GM19328 (cell line): ENCODE data around the gene ASTE1.
"Not testable (repeated sequence)": the region's sequence is repeated elsewhere in the genome, so short reads cannot be mapped to it uniquely, and the experiment has no call there.

ENCODE experiments used
- ATAC-seq: cut with Tn5 transposase; IDR thresholded peaks from one replicate; pipeline ENCODE4 v1.9.1; 2021; ENCODE audit warnings: mild to moderate bottlenecking, moderate library complexity; ENCODE audit not compliant: unreplicated experiment

ASTE1 gene

DNA sequence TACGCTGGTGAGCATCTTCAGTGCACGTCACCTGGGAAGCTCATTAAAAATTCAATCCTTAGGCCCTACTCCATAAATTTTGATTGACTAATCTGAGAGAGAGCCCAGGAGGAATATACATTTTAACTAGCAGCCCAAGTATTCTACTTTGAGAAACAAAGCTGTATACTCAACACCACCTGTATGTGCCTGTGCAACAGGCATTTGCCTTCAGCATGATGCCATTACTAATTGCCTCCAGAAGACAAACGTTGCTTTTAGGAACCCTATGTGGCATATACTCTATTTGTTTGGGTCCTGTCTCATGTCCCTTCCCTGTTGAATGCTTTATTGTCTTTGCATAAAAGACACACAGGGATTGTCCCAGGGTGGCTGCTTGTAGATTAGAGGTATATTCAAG, 7.7 kb downstream of the ASTE1 start:
- no peak for ATAC-seq

GRCh38 chr3:131009698-131010097, 16.9 kb downstream of the ASTE1 start:
- ATAC-seq: no peak

- no peak for ATAC-seq
These were observed 18.3 kb downstream of the ASTE1 start for GRCh38 chr3:131008326-131008725.

GRCh38 chr3:131007782-131008181, 18.8 kb downstream of the ASTE1 start:
- ATAC-seq: no peak

DNA sequence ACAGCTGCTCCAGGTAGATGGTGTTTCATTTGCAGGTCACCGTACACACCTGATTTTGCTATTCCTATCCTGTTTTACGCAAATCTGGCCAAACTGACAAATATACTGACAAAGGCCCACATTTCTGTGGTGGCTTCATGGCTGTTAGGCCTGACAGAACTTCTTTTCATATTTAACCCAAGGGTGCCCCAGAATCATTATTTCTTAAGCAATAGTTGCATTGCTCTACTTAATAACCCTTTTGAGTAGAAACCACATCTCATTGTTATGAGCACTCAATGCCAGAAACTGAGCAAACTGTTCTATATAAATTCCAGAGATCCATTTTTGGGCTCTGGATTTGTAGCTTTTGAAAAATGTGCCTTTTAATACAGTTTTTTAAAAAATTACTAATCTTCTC, 19.4 kb downstream of the ASTE1 start:
- ATAC-seq: no peak

- ATAC-seq: no peak
These were observed 22.0 kb downstream of the ASTE1 start for GRCh38 chr3:131004603-131005002.

- no peak for ATAC-seq
These were observed 25.6 kb downstream of the ASTE1 start for GRCh38 chr3:131001071-131001470.

GRCh38 chr3:130997289-130997688, 29.3 kb downstream of the ASTE1 start:
- no peak for ATAC-seq

DNA sequence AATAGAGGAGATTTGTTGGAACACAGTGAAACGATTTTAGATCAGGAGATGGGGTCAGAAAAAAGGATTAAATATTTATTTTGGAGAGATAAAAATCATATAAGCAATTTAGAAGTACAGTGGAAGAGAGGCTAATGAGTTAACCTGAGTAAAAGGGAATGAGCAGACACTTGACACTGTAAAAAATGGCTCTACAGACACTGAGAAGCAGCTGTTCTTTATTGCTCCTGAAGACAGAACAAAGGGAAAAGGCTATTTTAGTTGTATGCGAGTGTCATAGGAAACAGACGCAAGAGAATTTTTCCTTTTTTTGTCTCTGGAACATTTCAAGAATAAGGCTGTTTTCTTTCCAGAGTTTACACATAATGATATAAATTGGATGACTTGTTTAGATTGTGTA, 34.3 kb downstream of the ASTE1 start:
- ATAC-seq: no peak

- no peak for ATAC-seq
These were observed 35.5 kb downstream of the ASTE1 start for GRCh38 chr3:130991126-130991525.

DNA sequence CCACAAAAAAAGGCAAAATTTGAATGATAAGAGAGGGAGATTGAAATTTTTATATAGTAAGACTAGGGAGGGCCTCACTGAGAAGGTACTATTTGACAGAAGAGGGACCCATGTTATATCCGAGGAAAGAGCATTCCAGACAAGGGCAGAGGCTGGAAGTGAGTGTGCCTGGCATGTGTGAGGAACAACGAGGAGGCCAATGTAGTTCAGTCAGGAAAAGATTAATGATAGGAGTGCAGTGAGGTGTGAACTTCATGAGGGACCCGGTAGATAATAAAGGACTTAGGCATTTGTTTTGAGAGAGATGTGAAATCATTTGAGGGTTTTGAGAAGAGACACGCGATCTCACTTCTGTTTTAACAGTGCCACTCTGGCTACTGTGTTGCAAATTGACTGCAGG, 36.3 kb downstream of the ASTE1 start:
- ATAC-seq: no peak

DNA sequence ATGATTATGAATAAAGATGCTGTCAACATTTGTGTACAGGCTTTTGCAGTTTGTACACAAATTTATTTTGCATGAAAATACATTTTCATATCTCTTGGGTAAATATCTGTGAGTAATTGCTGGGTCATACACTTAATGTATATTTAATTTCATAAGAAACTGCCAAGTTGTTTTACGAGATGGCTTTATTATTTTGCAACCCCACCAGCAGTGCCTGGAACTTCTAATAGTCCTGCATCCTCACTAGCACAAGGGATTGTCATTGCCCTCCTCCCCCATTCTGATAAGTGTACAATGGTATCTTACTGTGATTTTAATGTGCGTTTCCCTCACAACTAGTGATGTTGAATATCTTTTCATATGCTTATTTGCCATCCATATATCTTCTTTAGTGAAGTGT, 45.2 kb downstream of the ASTE1 start:
- ATAC-seq: no peak

DNA sequence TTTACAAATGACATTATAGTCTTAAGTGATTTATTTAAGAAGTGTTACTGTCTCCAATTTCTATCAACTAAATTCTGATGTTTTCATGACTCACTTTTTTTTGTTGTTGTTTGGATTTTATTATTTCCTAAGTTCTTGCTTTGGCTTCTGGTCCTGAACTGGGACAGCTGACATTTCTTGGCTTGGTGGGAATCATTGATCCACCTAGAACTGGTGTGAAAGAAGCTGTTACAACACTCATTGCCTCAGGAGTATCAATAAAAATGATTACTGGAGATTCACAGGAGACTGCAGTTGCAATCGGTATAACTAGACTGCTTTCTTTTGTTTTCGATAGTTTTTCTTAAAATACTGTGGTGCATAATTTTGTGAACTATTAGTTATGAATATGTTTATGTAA, 47.5 kb downstream of the ASTE1 start:
- ATAC-seq: no peak

- no peak for ATAC-seq
These were observed 49.9 kb downstream of the ASTE1 start for GRCh38 chr3:130976706-130977105.

- ATAC-seq: no peak
These were observed 51.4 kb downstream of the ASTE1 start for GRCh38 chr3:130975251-130975650.

DNA sequence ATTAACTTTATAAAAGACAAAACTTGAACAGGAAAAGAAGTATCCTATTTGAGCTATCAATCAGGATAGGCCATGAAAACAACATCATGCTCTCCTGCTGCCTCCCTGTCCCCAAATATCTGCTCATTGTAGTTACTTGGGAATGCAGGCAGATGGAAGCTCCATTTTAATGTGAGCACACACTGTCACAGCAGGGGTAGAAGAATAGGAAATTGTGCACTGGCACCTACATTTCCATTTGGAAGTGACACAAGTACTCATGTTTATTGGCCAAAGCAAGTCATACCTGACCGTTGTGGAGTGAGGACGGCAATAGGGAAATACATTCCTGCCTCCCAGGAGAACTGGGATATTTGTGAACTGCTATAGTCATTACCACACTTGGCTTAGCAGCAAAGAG, 52.4 kb downstream of the ASTE1 start:
- ATAC-seq: no peak

DNA sequence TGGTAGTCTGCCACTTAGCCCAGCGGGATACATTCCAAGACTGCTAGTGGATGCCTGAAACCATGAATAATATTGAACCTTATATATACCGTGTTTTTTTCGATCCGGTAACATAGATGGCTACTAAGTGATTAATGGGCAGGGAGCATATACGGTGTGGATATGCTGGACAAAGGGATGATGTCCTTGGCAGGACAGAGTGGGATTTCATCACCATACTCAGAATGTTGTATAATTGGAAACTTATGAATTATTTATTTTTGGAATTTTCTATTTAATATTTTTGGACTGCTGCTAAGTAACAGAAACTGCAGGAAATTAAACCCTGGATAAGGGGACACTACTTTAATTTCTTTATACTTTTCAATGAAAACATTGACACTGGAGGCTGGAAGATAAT, 53.2 kb downstream of the ASTE1 start:
- ATAC-seq: no peak

- not testable (repeated sequence) for ATAC-seq
These were observed 54.0 kb downstream of the ASTE1 start for GRCh38 chr3:130972592-130972991.

DNA sequence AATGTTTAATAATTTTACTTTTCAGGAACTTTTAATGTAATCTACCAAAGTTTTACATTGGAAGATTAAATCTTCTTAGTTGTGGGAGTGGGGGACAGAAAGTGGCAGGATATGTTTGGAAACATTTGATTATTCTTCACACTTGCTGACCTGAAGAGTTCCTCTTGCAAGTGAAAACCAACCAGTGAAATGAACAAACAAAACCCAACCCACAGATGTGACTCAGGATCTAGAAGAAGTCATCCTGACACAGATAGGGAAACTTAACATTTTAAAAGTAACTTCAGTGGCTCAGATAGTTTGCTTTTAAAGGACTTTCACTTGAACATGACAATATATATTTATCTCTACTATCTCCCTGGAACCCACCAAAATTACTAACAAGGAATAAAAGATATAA, 55.4 kb downstream of the ASTE1 start:
- no peak for ATAC-seq

GRCh38 chr3:130969621-130970020, 57.0 kb downstream of the ASTE1 start:
- ATAC-seq: no peak

DNA sequence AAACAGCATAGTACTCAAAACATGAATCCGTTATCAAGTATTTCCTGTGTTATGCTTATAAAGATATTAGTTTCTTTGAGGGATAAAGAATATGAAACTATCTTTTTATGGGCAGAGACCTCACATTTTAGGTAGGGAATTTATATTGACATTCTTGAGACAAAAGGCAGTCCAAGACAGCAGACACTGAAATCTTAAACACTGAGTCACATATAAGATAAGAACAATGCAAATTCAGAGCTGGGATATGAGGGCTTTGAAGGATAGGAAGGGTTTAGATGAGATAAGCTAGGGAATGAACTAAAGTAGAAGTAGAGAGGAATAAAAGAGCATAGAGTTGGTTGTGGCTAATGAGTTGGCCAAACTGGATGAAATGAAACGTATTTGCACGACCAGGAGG, 58.4 kb downstream of the ASTE1 start:
- ATAC-seq: no peak

DNA sequence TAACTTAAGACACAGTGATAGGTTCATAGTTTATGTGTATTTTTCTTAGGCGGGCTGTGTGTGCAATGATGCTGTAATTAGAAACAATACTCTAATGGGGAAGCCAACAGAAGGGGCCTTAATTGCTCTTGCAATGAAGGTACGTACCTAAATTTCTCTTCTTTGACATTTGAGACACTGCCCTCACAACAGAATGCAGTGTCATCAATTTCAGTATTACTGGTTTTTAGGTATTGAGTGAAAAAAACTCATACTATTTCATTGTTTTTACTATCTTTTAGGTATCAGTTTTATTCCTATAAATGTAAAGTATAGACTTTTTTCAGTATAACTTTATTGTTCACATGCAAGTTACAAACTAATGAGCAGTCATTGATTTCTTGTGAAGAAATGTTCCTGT, 59.3 kb downstream of the ASTE1 start:
- ATAC-seq: no peak

DNA sequence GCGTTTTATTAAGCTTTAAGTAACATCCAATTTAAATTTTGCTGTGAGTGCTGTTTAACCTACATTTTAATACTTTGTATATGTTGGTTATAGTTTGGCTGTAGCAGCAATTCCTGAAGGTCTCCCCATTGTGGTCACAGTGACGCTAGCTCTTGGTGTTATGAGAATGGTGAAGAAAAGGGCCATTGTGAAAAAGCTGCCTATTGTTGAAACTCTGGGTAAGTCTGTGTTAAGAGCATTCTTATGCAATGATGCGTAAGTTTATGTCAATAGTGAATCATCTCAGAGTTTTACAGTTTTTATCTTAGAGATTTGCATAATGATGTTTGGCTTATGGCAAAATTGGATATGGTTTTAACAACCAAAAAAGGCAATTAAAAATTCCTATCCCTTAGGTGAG, 62.7 kb downstream of the ASTE1 start:
- no peak for ATAC-seq
